ENCODE measurements around the gene FBLIM1.

FBLIM1 gene

DNA sequence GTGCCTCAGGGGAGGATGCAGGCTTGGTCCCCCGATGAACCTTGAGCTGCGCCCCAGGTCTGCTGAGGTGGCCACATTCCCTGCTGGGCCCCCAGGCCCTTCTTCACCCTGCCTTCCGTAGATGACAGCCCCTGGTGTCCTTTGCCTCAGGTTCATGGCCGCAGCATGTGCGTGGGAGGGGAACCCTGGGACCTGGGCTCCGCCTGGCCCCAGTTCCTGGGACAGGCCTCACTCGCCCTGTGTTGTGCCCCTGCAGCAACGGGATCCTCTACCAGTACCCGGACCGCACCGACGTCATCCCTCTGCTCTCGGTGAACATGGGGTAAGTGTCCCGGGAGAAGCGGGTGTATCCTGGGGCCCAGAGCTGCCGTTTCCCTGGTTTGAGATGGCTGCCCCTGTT, 27.7 kb upstream of the FBLIM1 start:
- DNase-seq (ENCODE audit: low read depth in 2 of 3, low spot score in 2 of 3): no peak

DNA sequence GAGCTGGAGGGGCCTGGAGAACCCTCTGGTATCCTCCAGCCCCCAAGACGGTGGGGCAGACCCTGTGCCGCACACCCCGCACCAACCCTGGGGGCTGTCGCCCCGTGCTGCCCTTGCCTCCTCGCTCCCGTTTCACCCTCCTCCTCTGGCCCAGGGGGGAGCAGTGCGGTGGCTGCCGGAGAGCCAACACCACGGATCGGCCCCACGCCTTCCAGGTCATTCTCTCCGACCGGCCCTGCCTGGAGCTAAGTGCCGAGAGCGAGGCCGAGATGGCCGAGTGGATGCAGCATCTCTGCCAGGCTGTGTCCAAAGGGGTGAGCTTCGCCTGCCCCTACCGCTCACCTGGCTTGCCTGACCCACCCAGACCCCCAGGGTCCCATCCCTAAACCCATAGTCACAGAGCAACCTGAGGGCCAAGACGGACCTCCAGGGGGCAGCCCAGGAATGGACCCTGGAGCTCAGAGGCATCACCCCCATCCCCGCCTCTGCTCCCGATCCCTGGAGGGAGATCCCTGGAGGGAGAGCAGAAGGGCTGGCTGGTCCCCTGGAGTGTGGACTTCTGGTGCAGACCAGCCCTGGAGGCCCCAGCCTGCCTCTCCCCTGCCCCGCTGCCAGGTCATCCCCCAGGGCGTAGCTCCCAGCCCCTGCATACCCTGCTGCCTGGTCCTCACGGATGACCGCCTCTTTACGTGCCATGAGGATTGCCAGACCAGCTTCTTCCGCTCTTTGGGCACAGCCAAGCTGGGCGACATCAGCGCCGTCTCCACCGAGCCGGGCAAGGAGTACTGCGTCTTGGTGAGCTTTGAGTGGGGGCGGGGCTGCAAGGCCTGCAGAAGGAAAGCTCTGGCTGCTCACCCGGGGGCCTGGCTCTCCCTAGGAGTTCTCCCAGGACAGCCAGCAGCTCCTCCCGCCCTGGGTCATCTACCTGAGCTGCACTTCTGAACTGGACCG, 26.6 kb upstream of the FBLIM1 start:
- no peak for DNase-seq (ENCODE audit: low read depth in 2 of 3, low spot score in 2 of 3)

DNA sequence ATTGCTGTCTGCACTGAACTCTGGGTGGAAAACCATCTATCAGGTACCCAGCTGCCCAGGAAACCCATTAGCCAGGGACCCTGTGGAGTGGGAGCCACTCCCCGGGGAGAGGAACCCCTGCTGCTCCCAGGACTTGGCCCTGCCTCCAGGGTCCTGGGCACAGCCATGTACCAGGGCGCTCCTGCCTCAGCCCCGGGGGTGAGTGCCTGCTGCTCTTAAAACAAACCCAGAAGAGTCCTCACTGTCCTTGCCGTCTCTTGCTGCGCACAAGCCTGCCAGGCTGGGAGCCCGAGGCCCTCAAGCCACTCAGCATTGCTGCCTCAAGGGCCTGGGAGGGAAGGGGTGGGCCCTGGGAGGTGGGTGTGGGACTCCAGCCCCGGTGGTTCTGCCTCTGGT, 25.9 kb upstream of the FBLIM1 start:
- DNase-seq (ENCODE audit: low read depth in 2 of 3, low spot score in 2 of 3): no peak

DNA sequence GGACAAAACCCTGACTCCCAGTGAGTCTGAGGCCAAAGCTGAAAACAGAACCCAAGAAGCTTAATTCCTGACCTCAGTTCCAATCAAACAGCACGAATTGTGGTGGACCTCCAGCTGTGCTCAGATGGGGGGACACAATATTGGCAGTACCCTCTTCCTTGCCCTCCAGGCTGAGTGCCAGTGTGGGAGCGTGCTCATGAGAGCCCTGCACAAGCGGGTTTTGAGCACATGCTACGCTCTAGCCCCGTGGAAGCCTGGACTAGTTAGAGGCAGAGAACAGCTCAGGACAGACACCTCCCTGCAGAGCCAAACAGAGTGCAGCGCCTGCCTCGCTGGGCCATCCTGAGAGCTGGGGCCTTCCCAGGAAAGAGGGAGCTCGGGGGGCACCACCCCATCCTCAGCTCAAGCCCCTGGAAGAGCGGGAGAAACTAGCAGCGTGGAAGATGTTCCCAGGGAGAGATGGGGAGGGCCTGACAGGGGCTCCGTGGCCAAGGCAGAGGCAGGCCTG, 25.3 kb upstream of the FBLIM1 start:
- no peak for DNase-seq (ENCODE audit: low read depth in 2 of 3, low spot score in 2 of 3)

DNA sequence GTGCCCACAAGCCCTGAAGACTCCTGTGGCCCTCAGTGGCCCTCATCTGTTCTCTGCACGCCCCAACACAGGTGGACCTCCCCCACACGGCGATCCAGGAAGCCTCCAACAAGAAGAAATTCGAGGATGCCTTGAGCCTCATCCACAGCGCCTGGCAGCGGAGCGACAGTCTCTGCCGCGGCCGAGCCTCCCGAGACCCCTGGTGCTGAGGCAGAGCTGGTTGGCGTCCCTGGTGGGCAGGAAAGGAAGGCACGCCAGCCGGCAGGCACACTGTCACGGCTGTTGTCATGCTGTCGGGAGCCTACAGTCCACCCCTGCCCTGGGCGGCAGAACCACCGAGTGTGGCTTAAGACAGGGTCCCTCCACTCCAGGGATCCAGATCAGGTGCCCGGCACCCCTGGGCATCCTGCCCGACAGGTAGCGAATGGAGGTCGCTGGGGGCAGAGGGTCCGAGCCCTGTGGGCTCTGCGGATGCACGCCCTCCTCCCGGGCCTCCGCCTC, 24.8 kb upstream of the FBLIM1 start:
- no peak for DNase-seq (ENCODE audit: low read depth in 2 of 3, low spot score in 2 of 3)

DNA sequence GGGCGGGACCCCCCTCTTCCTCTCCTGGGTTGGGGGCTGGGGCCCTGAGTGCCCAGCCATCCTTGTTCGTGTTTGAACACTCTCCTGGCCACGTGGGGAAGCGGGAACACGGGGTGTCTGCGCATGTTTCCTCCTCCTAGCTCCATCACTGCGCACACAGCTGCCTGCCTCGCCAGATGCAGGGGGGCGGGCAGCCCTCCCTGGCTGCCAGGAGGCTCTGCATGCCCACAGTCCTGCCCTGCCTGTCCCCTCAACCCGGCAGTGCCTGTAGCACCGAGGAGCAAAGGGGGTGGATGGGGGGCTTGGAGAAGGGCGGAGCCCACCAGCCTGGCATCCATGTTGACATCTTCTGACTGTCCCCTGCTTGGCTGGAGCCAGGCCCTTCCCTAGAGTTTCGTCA, 24.3 kb upstream of the FBLIM1 start:
- no peak for DNase-seq (ENCODE audit: low read depth in 2 of 3, low spot score in 2 of 3)

DNA sequence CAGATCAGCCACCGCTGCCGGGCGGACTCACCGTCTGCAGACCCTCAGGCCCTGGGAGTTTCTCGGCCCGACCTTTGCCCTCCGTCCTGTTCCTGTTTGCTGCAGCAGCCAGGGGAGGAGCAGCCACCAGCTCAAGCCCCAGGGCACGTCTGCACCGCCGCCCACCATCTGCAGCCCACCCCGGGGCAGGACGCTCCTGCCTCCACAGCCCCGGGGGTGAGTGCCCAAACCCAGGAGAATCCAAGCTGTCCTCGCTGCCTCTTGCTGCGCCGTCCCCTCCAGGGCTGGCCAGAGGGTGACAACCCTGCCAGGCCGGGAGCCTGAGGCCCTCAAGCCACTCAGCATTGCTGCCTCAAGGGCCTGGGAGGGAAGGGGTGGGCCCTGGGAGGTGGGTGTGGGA, 23.7 kb upstream of the FBLIM1 start:
- DNase-seq (ENCODE audit: low read depth in 2 of 3, low spot score in 2 of 3): no peak

DNA sequence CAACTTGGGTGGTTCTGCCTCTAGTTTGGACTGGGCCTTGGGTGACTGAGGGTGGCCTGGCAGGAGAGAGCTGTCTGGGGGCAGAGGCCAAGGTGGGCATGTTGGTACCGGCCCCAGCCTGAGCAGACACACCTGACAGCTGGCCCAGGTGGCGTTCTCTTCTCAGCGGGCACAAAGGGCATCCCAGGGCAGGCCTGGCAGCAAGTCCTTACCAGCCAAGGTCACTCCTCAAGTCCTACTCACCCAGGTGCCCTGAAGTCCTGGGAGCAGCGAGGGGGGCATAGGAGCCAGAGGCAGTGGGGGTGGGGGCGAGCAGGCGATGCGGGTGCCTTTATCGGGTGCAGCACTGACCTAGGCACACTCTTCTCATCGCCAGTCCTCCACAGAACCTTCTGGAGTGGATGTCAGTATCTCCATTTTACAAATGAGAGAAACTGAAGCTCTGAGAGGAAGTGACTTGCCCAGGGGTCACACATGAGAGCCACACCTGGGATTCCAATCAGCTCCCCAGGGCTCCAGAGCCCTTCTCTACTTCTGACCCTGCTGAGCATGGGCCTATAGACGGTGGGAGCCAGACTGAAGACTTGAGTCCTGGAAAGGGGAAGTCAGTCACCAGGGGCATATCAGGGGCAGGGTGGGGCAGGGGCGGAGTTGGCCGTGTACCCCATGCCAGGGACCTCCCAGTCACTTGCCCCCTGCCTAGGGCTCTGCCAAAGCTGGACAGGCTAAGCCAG, 23.1 kb upstream of the FBLIM1 start:
- DNase-seq (ENCODE audit: low read depth in 2 of 3, low spot score in 2 of 3): no peak

DNA sequence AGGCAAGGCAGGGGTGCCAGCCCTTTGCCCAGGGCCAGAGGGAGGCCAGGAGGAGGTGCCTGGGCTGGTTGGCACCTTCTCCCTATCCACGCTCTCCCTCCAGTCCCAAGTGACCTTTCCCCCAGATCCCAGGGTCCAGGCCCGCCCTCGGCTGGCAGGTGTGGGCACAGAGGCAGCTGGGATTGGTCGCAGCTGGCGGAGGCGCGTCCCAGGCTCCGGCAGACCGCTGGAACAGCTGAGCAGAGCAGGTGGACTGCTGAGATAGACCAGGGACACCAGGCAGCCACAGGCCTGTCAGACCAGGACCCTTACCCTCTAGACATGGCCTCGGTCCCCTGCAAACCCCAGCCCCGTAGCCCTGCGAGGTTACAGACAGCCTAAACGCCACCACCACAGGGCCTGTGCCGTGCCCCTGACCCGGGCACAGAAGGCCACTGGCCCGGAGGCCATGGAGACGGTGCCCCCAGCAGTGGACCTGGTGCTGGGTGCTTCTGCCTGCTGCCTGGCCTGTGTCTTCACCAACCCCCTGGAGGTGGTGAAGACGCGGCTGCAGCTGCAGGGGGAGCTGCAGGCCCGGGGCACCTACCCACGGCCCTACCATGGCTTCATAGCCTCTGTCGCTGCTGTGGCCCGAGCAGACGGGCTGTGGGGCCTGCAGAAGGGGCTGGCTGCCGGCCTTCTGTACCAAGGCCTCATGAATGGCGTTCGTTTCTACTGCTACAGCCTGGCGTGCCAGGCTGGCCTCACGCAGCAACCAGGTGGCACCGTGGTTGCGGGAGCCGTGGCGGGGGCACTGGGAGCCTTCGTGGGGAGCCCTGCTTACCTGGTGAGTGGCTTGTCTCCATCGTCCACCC, 22.3 kb upstream of the FBLIM1 start, which contains the start of gene SLC25A34:
Gene SLC25A34, plus strand, starts transcription at position 221 of the 854 bp plus-strand sequence. Its CDS starts 228 bp downstream, at position 449.
- no peak for DNase-seq (ENCODE audit: low read depth in 2 of 3, low spot score in 2 of 3)

DNA sequence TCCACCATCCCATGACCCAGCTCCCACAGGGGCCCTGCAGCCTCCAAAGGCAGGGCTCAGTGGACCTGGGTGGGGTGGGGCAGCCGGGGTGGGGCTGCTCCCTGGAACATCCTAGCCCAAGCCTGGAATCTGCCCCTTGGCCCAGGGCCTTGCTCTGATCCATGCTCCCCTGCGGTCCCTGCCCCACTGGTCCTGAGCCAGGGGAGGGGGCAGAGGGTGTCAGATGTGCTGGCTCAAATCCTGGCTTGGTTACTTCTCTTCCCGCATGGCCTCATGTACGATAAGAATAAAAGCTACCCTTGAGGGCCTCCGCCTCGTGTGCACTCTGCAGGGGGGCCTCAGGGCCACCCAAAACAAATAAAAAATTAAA, 21.7 kb upstream of the FBLIM1 start:
- no peak for DNase-seq (ENCODE audit: low read depth in 2 of 3, low spot score in 2 of 3)

DNA sequence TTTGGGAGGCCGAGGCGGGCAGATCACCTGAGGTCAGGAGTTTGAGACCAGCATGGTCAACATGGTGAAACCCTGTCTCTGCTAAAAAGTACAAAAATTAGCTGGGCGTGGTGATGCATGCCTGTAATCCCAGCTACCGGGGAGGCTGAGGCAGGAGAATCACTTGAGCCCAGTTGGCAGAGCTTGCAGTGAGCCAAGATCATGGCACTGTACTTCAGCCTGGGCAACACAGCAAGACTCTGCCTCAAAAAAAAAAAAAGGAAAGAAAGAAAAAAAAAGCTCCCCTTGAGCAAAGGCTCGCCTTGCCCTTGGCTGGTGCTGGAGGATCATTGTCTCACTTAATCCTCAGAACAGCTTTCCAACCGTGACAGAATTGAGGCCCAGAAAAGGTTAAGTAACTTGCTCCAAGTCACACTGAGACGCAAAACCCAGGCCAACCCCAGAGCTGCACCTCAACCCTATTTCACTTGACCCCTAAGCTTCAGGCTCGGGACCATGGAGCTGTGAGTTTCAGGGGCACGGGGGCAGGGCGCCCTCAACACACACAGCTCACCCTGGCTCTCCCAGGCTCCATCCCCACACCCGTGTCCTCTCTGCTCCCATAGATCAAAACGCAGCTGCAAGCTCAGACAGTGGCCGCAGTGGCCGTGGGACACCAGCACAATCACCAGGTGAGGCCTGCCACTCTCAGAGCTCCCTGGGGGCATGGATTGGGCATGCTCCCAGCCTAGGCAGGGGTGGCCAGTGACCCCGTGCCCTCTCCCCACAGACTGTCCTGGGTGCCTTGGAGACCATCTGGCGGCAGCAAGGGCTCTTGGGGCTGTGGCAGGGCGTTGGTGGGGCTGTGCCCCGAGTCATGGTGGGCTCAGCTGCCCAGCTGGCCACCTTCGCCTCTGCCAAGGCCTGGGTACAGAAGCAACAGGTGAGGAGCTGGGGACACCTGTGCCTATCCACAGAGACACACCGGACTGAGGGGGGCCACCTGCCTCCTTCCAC, 21.0 kb upstream of the FBLIM1 start:
- no peak for DNase-seq (ENCODE audit: low read depth in 2 of 3, low spot score in 2 of 3)

DNA sequence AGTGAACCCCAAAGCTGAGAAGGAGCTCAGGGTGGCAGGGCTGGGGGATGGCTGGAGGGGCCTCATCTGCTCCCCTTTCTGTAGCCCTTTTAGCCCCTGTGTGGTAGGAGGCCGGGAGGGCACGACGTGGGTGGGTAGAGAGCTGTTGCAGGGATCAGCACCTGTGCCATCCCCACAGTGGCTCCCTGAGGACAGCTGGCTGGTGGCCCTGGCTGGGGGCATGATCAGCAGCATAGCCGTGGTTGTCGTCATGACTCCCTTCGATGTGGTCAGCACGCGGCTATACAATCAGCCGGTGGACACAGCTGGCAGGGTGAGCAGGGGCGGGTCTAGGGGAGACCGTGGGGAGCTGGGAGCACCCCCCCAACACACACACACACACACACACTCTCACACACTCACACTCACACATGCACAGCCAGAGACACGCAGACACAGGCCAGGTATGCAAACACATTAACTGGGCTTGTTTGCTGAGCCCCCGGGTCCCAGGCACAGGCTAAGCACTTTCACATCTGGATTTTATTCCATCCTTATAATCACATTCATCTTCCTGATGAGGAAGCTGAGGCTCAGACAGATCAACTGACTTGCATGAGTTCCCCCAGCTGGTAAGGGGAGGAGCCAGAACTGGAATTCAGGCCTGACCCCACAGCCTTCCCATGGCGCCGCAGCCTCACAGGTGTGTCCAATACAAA, 20.0 kb upstream of the FBLIM1 start:
- DNase-seq (ENCODE audit: low read depth in 2 of 3, low spot score in 2 of 3): no peak

DNA sequence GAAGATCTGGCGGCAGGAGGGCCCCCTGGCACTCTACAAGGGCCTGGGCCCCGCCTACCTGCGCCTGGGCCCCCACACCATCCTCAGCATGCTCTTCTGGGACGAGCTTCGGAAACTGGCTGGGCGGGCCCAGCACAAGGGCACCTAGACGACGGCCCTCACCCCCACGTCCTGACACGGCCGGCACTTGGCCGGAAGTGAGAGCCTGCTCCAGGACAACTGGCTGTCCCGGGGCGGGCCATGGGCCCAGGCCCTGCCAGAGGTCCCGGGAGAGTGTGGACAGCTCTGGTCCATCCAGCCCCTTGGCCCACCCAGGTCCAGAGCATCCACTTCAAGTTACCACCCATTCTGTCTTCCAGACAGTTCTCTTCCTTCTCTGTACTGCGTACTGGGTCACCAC, 19.3 kb upstream of the FBLIM1 start:
- no peak for DNase-seq (ENCODE audit: low read depth in 2 of 3, low spot score in 2 of 3)

DNA sequence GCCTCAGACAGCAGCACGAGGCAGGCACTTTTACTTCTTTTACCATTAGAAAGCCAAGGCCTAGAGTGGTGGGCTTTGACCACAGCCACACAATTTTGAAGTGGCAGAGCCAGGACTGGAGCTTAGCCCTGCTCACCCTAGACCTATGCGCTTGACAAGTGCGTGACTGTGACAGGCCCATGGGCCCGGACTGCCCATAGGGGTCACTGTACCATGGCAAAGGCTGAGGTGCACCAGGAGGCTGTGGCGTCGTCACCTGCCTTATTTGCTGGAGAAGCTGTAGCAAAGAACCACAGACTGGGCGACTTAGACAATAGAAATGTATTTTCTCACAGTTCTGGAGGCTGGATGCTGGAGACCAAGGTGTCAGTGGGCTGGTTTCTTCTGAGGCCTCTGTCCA, 18.9 kb upstream of the FBLIM1 start:
- DNase-seq (ENCODE audit: low read depth in 2 of 3, low spot score in 2 of 3): no peak

DNA sequence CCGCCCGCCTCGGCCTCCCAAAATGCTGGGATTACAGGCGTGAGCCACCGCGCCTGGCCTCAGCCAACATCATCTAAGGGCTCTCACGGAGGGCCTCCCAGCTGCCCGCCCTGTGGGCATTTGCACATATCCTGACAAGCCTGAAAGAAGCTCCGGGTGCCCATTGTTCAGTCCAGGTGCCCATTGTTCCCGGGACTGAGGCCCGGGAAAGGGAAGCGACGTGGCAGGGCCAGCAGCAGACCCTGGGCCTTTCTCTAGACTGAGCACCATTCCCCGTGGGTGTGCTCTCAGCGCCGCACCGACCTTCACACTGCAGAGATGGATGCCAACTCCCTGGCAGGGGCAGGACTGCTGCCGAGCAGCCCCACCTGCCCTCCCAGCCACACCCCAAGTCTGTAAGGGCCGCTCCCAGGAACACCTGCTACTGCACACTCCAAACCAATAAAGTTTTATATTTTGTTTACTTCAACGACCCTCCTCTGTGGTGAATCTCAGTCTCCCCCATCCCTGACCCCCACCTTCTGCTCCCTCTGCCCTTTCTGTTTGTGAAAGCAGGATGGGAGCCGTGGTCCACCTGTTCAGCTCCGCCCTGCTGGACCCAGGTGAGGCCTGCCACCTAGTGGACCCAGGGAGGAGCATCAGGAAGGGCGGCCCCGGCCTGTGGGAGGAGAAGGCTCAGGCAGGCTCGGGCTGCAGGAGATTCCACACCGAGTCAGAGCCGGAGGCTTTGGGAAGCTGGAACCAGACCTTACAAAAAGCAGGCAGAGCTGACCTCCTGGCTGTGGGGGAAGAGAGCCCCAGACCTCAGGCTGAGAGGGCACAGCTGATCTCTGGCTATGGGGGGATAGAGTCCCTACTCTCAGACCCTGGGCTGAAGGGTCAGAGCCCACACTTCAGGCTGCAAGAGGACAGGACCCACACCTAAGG, 17.4 kb upstream of the FBLIM1 start:
- peak; percentile 33 to 45 (median 34) for DNase-seq (ENCODE audit: low read depth in 2 of 3, low spot score in 2 of 3)

DNA sequence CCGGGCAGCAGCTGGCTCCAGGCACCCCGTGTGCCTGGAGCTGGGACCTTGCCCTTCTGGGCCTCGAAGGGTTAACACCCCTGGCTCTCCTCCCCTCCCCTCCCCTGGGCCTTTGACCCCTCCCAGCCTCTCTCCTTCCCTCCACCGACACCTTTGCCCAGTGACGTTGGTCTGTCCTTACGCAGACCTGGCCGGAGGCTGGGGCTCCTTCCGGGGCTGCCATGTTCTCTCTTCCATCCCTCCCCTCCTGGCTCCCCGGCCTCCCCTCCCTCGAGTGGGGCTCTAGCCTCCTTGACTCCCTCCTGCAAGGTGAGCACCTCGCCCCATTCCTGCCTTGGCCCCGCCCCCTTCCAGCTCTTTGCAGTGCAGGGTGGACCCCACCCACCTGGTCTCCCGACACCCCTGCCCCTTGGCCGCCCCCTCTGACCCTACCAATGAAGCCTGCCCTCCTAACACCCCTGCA, 16.2 kb upstream of the FBLIM1 start, which contains the start of gene TMEM82:
Gene TMEM82, plus strand, starts transcription at position 161 of the 463 bp plus-strand sequence. Its CDS starts 61 bp downstream, at position 222.
- no peak for DNase-seq (ENCODE audit: low read depth in 2 of 3, low spot score in 2 of 3)

DNA sequence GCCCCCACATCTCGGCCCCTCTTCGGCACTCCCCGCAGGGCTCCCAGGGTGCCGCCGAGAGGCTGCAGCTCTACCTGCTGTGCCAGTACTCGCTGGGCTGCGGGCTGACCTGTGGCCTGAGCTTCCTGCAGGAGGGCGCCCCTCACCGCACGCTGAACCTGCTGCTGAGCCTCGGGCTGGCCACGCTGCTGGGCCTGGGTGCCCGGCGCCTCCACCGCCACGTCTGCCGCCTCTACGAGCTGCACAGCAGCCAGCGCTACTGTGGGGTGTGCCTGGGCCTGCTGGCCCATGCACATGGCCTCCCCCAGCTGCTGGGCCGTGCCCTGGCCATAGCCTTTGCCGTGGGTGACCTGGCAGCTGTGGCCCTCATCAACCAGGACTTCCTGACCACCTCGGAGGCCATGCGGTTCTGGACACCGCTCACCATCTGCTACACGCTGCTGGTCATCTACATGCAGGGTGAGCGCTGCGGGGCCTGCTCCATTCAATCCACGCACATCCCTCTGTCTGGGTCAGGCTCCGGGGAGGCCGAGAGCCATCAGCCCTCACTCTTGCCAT, 14.4 kb upstream of the FBLIM1 start:
- no peak for DNase-seq (ENCODE audit: low read depth in 2 of 3, low spot score in 2 of 3)

Data from activated CD8-positive, alpha-beta memory T cell treated with anti-CD3 and anti-CD28 coated beads for 48 hours (primary cell).